Activated naive CD4-positive, alpha-beta T cell treated with anti-CD3 and anti-CD28 coated beads, Interleukin-2, amount 50 U/mL, for 72 hours (primary cell): ENCODE data around the gene RBMS1. TPM values are rescaled to one million over a fixed set of nuclear protein-coding genes. Genes with fewer than 3 reads are reported as not detected.

Experiments
- ATAC-seq, 2 donors: fragments of 150-1000 bp; cut with Tn5 transposase; 2 replicates each; pipeline ENCODE4 v1.10.0; 2021; ENCODE audit warnings: mild to moderate bottlenecking in 2 of 2, moderate library complexity in 2 of 2
- DNase-seq, 2 donors: peaks; one replicate each; pipeline ENCODE4 v3.0.0; 2021 to 2022; ENCODE audit warnings: low spot score in 2 of 2
- H3K27ac Mint-ChIP-seq, 2 donors: one replicate each; pipeline ENCODE4 v1.8.0; 2022; ENCODE audit warnings: mild to moderate bottlenecking in 2 of 2, mixed read lengths in 2 of 2
- H3K36me3 Mint-ChIP-seq, 2 donors: one replicate each; pipeline ENCODE4 v1.8.0; 2022; ENCODE audit warnings: mixed read lengths in 2 of 2
- H3K9me3 Mint-ChIP-seq, 2 donors: one replicate each; pipeline ENCODE4 v1.8.0; 2022; ENCODE audit warnings: mixed read lengths in 2 of 2
- total RNA-seq, 2 donors: library from RNA; stranded (reverse); gene quantifications; one replicate each; pipeline ENCODE4 v1.2.3, GENCODE V29; 2022

The RBMS1 gene
- total RNA-seq, 2 donors from 2014 or later, result 33.8 to 52.9 TPM

DNA sequence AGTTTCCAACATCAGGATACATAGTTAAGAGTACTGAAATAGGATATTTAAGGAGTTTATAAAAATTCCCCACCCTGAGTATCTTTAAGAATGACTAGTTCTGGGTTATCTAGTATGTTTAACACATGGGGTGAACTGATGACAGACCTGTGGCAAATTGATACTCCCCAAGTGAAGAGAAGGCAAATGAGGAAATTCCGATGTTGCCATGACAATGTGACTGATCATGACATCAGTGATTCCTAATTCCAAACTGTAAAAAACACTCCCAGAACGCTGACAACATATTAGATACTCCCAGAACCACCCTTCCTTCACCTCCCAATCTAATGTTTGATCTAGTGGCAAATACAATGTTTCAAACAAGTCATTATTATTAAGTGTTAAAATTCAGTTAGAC, 77.6 kb downstream of the RBMS1 start:
- Mint-ChIP-seq H3K9me3 (no peaks in the 10 kb centered on the region), H3K27ac (no peak overlapping the region), H3K36me3 (no peaks in the 10 kb centered on the region)
- no peak for DNase-seq
- ATAC-seq, result no peak

GRCh38 chr2:160411955-160412354, 81.7 kb downstream of the RBMS1 start:
- H3K36me3 Mint-ChIP-seq, result peaks cover 0 to 7% of the 10 kb centered on the region in 2 donors
- ATAC-seq (peak in 1 of 2 donors; percentile 53), DNase-seq (no peak)
- peak overlapping the region; percentile 82 to 89 for H3K27ac Mint-ChIP-seq
- no peaks in the 10 kb centered on the region for H3K9me3 Mint-ChIP-seq

- Mint-ChIP-seq H3K27ac (peak overlapping the region; percentile 82 to 89), H3K36me3 (peaks cover 0 to 7% of the 10 kb centered on the region in 2 donors)
- peak; percentile 46 to 63 for ATAC-seq
These were observed 82.4 kb downstream of the RBMS1 start for GRCh38 chr2:160411167-160411566.

GRCh38 chr2:160409480-160409879, 84.1 kb downstream of the RBMS1 start:
- ATAC-seq, result no peak
- H3K27ac Mint-ChIP-seq, result peak overlapping the region in 1 of 2 donors; percentile 89
- H3K36me3 Mint-ChIP-seq, result peaks cover 0 to 7% of the 10 kb centered on the region in 2 donors
- no peak for DNase-seq
- H3K9me3 Mint-ChIP-seq, result no peaks in the 10 kb centered on the region

More at GRCh38 chr2:160411167-160411566, 82.4 kb downstream of the RBMS1 start:
- DNase-seq, result no peak
- no peaks in the 10 kb centered on the region for H3K9me3 Mint-ChIP-seq

DNA sequence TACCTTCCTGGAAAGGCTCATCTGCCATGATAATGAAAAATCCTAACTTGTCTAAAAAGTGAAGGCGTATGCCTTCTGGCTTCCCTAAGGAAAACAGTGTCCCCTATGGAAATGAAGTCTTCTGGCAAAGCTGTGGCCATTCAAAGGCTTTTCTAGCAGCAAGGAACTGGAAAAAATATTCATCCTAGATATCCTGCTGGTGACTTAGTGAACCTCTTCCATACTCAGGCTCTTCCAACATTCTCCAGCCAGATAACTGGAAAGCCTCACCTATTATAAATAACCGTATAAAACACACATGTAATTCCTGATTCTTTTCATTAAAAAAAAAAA, 84.7 kb downstream of the RBMS1 start:
- Mint-ChIP-seq H3K27ac (peak overlapping the region in 1 of 2 donors; percentile 89), H3K36me3 (peaks cover 0 to 7% of the 10 kb centered on the region in 2 donors)
- ATAC-seq, result no peak

GRCh38 chr2:160408173-160408958, 85.2 kb downstream of the RBMS1 start:
- Mint-ChIP-seq H3K27ac (peak overlapping the region; percentile 89 to 97), H3K9me3 (no peaks in the 10 kb centered on the region)
- ATAC-seq, result no peak

More for the DNA sequence above, 84.7 kb downstream of the RBMS1 start:
- no peak for DNase-seq
- H3K9me3 Mint-ChIP-seq, result no peaks in the 10 kb centered on the region

GRCh38 chr2:160407393-160408172, 86.0 kb downstream of the RBMS1 start:
- ATAC-seq (peak; percentile 39 to 47), DNase-seq (peak; percentile 53 to 77)
- Mint-ChIP-seq H3K36me3 (peaks cover 0 to 15% of the 10 kb centered on the region in 2 donors), H3K27ac (peak overlapping the region; percentile 93 to 97), H3K9me3 (no peaks in the 10 kb centered on the region)

More at GRCh38 chr2:160408173-160408958, 85.2 kb downstream of the RBMS1 start:
- no peak for DNase-seq
- H3K36me3 Mint-ChIP-seq, result peaks cover 0 to 12% of the 10 kb centered on the region in 2 donors

GRCh38 chr2:160406591-160407392, 86.8 kb downstream of the RBMS1 start:
- Mint-ChIP-seq H3K9me3 (no peaks in the 10 kb centered on the region), H3K36me3 (peaks cover 0 to 15% of the 10 kb centered on the region in 2 donors), H3K27ac (peak overlapping the region; percentile 93 to 95)
- DNase-seq (peak; percentile 55 to 84), ATAC-seq (peak; percentile 70 to 80)

- ATAC-seq (peak; percentile 1 to 55), DNase-seq (no peak)
- Mint-ChIP-seq H3K36me3 (peaks cover 0 to 15% of the 10 kb centered on the region in 2 donors), H3K27ac (peak overlapping the region; percentile 93 to 95), H3K9me3 (no peaks in the 10 kb centered on the region)
These were observed 88.3 kb downstream of the RBMS1 start for GRCh38 chr2:160405077-160405867.

- Mint-ChIP-seq H3K36me3 (peaks cover 0 to 10% of the 10 kb centered on the region in 2 donors), H3K27ac (peak overlapping the region; percentile 22 to 75), H3K9me3 (no peaks in the 10 kb centered on the region)
- DNase-seq, result no peak
- no peak for ATAC-seq
These were observed 90.3 kb downstream of the RBMS1 start for GRCh38 chr2:160402997-160403979.

- Mint-ChIP-seq H3K9me3 (no peaks in the 10 kb centered on the region), H3K36me3 (peaks cover 0 to 8% of the 10 kb centered on the region in 2 donors), H3K27ac (peak overlapping the region; percentile 22 to 75)
- ATAC-seq, result no peak
- no peak for DNase-seq
These were observed 91.1 kb downstream of the RBMS1 start for GRCh38 chr2:160402501-160402900.

GRCh38 chr2:160401895-160402294, 91.7 kb downstream of the RBMS1 start:
- H3K27ac Mint-ChIP-seq, result peak overlapping the region; percentile 33 to 44
- H3K9me3 Mint-ChIP-seq, result no peaks in the 10 kb centered on the region
- no peak for ATAC-seq
- peaks cover 0 to 8% of the 10 kb centered on the region in 2 donors for H3K36me3 Mint-ChIP-seq
- no peak for DNase-seq

GRCh38 chr2:160399880-160400279, 93.7 kb downstream of the RBMS1 start:
- H3K27ac Mint-ChIP-seq, result no peak overlapping the region
- ATAC-seq, result no peak

DNA sequence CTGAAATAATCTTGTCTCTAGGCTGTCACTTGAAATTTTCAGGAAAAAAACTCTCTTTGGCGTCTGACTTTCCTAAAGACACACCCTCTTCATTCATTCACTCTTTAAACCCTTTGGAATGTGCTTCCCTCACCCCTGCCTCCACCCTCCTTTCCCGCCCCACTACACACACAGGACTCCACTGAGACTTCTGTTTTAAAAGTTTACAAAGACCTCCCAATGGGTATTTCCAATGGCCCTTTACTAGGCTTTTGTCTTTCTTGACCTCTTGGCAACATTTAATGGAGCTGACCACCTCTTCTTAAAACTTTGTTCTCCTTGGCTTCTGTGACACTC, 96.1 kb downstream of the RBMS1 start:
- no peaks in the 10 kb centered on the region for H3K36me3 Mint-ChIP-seq
- H3K27ac Mint-ChIP-seq, result no peak overlapping the region
- no peaks in the 10 kb centered on the region for H3K9me3 Mint-ChIP-seq
- no peak for ATAC-seq
- DNase-seq, result no peak

More at GRCh38 chr2:160399880-160400279, 93.7 kb downstream of the RBMS1 start:
- peaks cover 0 to 8% of the 10 kb centered on the region in 2 donors for H3K36me3 Mint-ChIP-seq
- no peaks in the 10 kb centered on the region for H3K9me3 Mint-ChIP-seq
- no peak for DNase-seq

DNA sequence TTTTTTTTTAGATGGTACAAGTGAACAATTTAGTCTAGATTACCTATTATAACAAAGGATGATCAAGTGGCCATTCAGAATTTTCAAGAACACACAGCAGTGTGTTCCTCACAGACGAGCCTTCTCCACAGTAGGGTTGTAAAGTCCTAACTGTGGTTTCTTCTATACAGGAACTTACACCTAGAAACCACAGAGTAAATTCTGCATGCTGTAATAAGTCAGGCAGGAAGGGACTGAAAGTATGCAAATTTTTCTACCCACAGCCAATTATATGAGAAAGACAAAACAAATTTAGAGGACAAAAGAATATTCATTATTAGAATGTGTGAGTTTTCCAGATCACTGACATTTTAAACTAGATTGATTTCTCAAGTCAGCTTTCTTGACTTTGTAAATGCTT, 99.5 kb downstream of the RBMS1 start:
- no peaks in the 10 kb centered on the region for H3K9me3 Mint-ChIP-seq
- H3K27ac Mint-ChIP-seq, result peak overlapping the region in 1 of 2 donors; percentile 67
- DNase-seq, result no peak
- H3K36me3 Mint-ChIP-seq, result peaks cover 4 to 8% of the 10 kb centered on the region in 2 donors
- peak; percentile 92 to 99 for ATAC-seq
